Measurements from ENCODE around the gene ITSN1. TPM values are rescaled to one million over a fixed set of nuclear protein-coding genes. Genes with fewer than 3 reads are reported as not detected.

ITSN1 gene
- polyA plus RNA-seq, 1 donor from 2014 or later = 35.1 TPM

GRCh38 chr21:33703750-33704606 lies 61.7 kb downstream of the ITSN1 start:
- no peaks in the 10 kb centered on the region for H4K20me1 ChIP-seq (ENCODE audit: insufficient read depth)
- no peak overlapping the region for H3K4me3 ChIP-seq (ENCODE audit: low read length)
- no peaks in the 10 kb centered on the region for H3K36me3 ChIP-seq (ENCODE audit: insufficient read depth, low read length)
- H3K4me2 ChIP-seq (ENCODE audit: low read length) = no peak overlapping the region
- H3K9me3 ChIP-seq (ENCODE audit: low read length) = no peaks in the 10 kb centered on the region
- no peak overlapping the region for H3K27ac ChIP-seq (ENCODE audit: low read length)
- no peaks in the 10 kb centered on the region for H3K9me2 ChIP-seq (ENCODE audit: insufficient read depth, low read length)
- H3K27me3 ChIP-seq (ENCODE audit: insufficient read depth, low read depth, low read length) = no peaks in the 10 kb centered on the region
- no peaks in the 10 kb centered on the region for H3F3A ChIP-seq (ENCODE audit: insufficient read depth, low read length, poor library complexity, severe bottlenecking)
- no peak overlapping the region for H2AFZ ChIP-seq (ENCODE audit: low read depth, low read length)
- peaks cover 33% of the 10 kb centered on the region for H3K79me2 ChIP-seq (replicated peaks; ENCODE audit: insufficient read depth, low read length)
- no peak for TF ChIP-seq REST (IDR thresholded peaks at IDR 0.05; ENCODE audit: borderline replicate concordance)
- TF ChIP-seq TAF1 (IDR thresholded peaks at IDR 0.05; ENCODE audit: low read depth) = no peak
- TF ChIP-seq POLR2AphosphoS5 (IDR thresholded peaks at IDR 0.05) = no peak
- TF ChIP-seq EZH2 (IDR thresholded peaks at IDR 0.05; ENCODE audit: borderline replicate concordance, insufficient read depth, low read length, poor library complexity, severe bottlenecking) = no peak
- no peak for TF ChIP-seq MXI1 (conservative IDR thresholded peaks at IDR 0.05; ENCODE audit: poor library complexity, severe bottlenecking)
- TF ChIP-seq SMC3 (conservative IDR thresholded peaks at IDR 0.05; ENCODE audit: poor library complexity) = no peak
- TF ChIP-seq EP300 (conservative IDR thresholded peaks at IDR 0.05; ENCODE audit: poor library complexity, severe bottlenecking) = no peak
- H3K9ac ChIP-seq (ENCODE audit: low read length) = no peak overlapping the region

- Histone ChIP-seq H3F3A (ENCODE audit: insufficient read depth, low read length, poor library complexity, severe bottlenecking) (no peaks in the 10 kb centered on the region), H3K9me3 (ENCODE audit: low read length) (no peaks in the 10 kb centered on the region), H4K20me1 (ENCODE audit: insufficient read depth) (no peaks in the 10 kb centered on the region), H3K36me3 (ENCODE audit: insufficient read depth, low read length) (no peaks in the 10 kb centered on the region), H3K4me3 (ENCODE audit: low read length) (no peak overlapping the region), H3K79me2 (replicated peaks; ENCODE audit: insufficient read depth, low read length) (peaks cover 46% of the 10 kb centered on the region), H3K9ac (ENCODE audit: low read length) (no peak overlapping the region), H3K27ac (ENCODE audit: low read length) (no peak overlapping the region), H2AFZ (ENCODE audit: low read depth, low read length) (no peak overlapping the region), H3K4me2 (ENCODE audit: low read length) (no peak overlapping the region), H3K27me3 (ENCODE audit: insufficient read depth, low read depth, low read length) (no peaks in the 10 kb centered on the region), H3K9me2 (ENCODE audit: insufficient read depth, low read length) (no peaks in the 10 kb centered on the region)
- TF ChIP-seq RAD21 (conservative IDR thresholded peaks at IDR 0.05) (no peak), EP300 (conservative IDR thresholded peaks at IDR 0.05; ENCODE audit: poor library complexity, severe bottlenecking) (no peak), MXI1 (conservative IDR thresholded peaks at IDR 0.05; ENCODE audit: poor library complexity, severe bottlenecking) (no peak)
Measured at GRCh38 chr21:33707846-33708245, 65.5 kb downstream of the ITSN1 start.

- no peaks in the 10 kb centered on the region for H4K20me1 ChIP-seq (ENCODE audit: insufficient read depth)
- no peak overlapping the region for H3K4me3 ChIP-seq (ENCODE audit: low read length)
- no peaks in the 10 kb centered on the region for H3K27me3 ChIP-seq (ENCODE audit: insufficient read depth, low read depth, low read length)
- no peak overlapping the region for H3K4me2 ChIP-seq (ENCODE audit: low read length)
- H3K27ac ChIP-seq (ENCODE audit: low read length) = no peak overlapping the region
- no peaks in the 10 kb centered on the region for H3K9me2 ChIP-seq (ENCODE audit: insufficient read depth, low read length)
- H2AFZ ChIP-seq (ENCODE audit: low read depth, low read length) = no peak overlapping the region
- H3K36me3 ChIP-seq (ENCODE audit: insufficient read depth, low read length) = no peaks in the 10 kb centered on the region
- no peaks in the 10 kb centered on the region for H3F3A ChIP-seq (ENCODE audit: insufficient read depth, low read length, poor library complexity, severe bottlenecking)
- H3K79me2 ChIP-seq (replicated peaks; ENCODE audit: insufficient read depth, low read length) = peaks cover 40% of the 10 kb centered on the region
- no peak overlapping the region for H3K9ac ChIP-seq (ENCODE audit: low read length)
- H3K9me3 ChIP-seq (ENCODE audit: low read length) = no peaks in the 10 kb centered on the region
- TF ChIP-seq EZH2 (IDR thresholded peaks at IDR 0.05; ENCODE audit: borderline replicate concordance, insufficient read depth, low read length, poor library complexity, severe bottlenecking) = no peak
Measured at GRCh38 chr21:33708874-33709273, 66.6 kb downstream of the ITSN1 start.
